Central memory CD4-positive, alpha-beta T cell (primary cell): ENCODE data around the gene ECM2.
"Not testable (repeated sequence)": the region's sequence is repeated elsewhere in the genome, so short reads cannot be mapped to it uniquely, and the experiment has no call there.

Source experiments
- DNase-seq: peaks from one replicate; pipeline ENCODE4 v3.0.0; 2022
- total RNA-seq, 3 experiments: gene quantifications; one replicate each; lab custom pipeline; 2026; lab: John Stamatoyannopoulos, UW

Gene ECM2
- total RNA-seq, result 0 to 0.07 (median 0.05) reads per million in 3 experiments

DNA sequence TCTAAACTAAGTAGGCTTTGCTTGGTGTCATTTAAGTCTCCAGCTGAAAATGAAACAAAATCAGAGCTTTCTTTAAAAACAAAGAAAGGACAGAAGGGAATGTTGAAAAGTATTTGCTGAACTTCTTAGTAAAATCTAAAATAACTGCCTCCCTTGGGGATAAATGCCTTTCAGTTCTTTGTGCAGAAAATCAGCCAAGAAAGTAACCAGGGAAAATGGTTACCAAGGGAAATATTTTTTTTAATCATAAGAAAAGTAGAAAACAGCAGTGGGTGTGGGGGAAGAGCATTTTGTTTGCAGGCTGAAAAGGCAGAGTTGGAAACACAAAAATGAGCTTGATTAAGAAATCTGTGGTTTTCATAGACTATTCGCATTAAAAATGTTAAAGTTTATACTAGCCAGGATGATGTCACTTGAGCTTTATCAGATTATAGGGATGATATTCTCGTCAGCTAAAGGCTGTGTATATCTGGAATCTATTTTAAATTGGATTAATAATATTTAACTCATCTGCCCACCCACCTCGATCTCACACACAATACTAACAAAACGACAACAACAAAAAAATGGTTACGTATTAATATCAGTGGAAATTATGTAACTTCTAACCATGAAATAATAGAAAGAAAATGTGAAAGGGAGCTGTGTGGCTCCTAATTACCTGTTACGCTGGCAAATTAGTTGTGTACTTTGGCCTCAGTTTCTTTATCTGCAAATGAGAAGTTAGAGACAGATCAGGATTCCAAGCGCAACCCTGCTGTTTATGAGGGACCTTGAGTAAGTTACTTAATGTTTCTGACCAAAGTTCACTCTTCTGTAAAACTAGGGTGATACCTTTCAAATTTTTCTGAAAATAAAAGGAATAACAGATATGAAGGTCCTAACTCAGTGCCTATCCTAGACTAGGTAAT lies at the start of gene ECM2:
Gene ECM2, minus strand, starts transcription at position 51 of the 911 bp plus-strand sequence. CDS start 13,124 bp downstream, outside the sequence.
- DNase-seq, result no peak

DNA sequence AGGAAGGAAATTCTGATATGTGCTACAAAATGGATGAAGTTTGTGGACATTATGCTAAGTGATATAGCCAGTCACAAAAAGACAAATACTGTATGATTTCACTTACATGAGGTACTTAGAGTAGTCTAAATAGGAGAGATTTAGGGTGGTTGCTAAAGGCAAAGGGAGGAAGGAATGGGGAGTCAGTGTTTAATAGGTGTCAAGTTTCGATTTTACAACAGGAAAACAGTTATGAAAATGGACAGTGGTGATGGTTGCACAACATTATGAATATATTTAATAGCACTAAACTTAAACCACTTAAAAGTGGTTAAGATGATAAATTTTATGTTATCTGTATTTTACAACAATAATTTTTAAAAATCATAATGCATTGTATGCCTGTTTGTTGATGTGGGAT lies 40.4 kb upstream of the ECM2 start:
- no peak for DNase-seq

DNA sequence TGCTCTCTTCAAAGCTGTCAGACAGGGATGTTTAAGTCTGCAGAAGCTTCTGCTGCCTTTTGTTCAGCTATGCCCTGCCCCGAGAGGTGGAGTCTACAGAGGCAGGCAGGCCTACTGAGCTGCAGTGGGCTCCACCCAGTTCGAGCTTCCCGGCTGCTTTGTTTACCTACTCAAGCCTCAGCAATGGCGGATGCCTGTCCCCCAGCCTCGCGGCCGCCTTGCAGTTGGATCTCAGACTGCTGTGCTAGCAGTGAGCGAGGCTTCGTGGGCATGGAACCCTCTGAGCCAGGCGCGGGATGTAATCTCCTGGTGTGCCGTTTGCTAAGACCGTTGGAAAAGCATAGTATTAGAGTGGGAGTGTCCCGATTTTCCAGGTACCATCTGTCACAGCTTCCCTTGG lies 37.8 kb upstream of the ECM2 start:
- not testable (repeated sequence) for DNase-seq

DNA sequence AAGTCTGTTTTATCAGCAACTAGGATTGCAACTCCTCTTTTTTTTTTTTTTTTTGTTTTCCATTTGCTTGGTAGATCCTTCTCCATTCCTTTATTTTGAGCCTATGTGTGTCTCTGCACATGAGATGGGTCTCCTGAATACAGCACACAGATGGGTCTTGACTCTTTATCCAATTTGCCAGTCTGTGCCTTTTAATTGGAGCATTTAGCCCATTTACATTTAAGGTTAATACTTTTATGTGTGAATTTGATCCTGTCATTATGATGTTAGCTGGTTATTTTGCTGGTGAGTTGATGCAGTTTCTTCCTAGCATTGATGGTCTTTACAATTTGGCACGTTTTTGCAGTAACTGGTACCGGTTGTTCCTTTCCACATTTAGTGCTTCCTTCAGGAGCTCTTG lies 36.1 kb upstream of the ECM2 start:
- DNase-seq, result not testable (repeated sequence)

DNA sequence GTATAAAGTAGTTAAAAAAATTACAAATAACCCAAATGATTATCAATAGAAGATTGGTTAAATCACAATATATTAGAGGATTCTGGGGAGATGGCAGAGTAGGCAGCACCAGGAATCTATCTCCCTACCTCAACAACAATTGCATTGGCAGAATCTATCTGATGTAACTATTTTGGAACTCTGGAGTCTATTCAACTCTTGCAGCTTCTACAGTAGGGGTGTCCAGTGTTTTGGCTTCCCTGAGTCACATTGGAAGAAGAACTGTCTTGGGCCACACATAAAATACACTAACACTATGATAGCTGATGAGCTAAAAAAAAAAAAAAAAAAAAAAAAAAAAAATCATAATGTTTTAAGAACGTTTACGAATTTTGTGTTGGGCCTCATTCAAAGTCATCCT lies 29.2 kb upstream of the ECM2 start:
- no peak for DNase-seq

DNA sequence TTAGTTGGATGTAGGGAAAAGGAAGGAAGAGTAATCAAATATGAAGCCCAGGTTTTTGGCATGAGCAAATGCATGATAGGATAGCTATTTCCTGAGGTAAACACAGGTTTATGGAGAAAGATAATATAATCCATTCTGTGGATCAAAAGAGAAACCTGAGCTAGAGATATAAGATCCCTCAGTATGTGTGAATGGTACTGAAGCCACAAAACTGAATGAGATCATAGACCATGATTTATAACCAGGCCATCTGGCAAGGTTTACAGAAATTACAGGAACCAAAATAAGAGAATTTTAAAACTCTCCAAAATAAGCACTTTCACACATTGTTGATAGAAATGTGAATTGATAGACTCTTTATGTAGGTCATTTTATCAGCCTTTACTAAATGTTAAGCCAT lies 28.7 kb upstream of the ECM2 start:
- no peak for DNase-seq

DNA sequence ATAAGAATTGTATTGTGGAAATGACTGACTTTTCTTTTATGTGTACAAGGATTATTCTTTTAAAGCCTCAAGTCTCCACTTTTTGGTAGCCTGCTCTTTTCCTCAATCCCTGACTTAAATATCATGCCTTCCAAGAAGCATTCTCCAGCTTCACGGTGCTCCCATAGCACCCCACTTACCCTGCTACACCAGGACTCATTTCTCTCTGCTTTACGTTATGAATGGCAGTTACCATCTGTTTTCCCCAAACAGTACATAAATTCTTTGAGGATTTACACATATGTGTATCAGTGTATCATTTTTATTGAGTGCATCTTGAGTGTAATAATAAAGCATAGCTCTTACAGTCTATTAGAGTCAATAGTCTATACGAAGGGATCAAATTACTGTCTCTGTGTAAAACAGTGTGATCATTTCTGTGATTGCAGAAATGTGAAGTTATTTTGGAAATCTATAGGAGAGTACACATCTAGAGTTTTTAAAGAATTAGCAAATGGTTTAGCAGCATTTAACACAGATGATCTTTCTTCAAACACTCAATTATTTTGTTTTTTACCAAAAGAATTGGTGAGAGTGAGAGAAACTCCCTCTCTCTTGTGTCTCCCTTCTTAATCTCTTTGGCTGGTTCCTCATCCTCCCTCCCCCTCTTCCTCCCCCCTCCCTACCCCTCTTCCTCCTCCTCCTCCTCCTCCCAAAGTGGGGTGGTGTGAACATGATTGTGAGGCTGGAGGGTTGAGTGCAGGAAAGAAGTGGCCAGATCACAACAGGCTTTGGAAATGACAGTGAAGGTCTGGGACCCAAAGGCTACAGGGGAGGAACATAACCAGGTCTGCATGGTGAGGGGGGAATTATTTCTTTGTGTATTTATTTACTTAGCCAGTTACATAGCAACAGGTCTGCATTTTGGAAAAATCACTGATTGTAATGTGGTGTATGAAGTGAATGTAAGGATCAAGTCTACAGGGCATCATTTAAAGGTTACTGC lies 27.6 kb upstream of the ECM2 start:
- DNase-seq, result no peak

GRCh38 chr9:92562461-92562967 lies 26.7 kb upstream of the ECM2 start:
- no peak for DNase-seq

- no peak for DNase-seq
Measured at GRCh38 chr9:92561374-92562330, 25.9 kb upstream of the ECM2 start.

DNA sequence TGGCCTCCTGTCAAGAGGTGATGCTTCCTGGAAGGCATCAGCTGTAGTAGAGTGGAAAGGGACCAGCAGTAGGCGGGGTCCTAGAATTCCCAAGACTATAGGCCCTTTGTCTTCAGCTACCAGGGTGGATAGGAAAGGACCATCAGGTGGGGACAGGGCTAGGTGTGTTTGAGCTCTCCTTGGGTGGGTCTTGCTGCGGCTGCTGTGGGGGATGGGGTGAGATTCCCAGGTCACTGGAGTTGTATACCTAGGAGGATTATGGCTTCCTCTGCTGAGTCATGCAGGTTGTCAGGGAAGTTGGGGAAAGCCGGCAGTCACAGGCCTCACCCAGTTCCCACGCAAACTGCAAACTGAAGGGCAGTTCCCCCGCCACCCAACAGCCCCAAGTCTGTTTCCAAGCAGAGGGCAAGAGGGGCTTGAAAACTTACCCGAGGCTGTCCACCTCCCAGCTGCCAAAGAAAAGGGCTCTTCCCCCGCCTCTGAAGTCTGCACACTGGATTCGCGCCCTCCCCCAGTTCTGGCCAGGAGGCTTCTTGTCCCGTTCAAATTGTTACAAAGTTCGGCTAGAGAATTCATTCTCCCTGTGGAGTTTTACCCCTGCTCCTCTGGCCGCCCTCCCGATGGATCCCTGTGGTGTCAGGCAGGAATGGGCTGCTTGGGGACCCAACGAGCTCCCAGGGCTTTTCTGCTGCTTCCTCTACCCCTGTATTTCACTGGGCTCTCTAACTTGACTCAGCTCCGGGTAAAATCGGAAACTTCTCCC lies 23.0 kb upstream of the ECM2 start:
- DNase-seq, result no peak

- DNase-seq, result no peak
Measured at GRCh38 chr9:92550765-92551164, 15.0 kb upstream of the ECM2 start.

DNA sequence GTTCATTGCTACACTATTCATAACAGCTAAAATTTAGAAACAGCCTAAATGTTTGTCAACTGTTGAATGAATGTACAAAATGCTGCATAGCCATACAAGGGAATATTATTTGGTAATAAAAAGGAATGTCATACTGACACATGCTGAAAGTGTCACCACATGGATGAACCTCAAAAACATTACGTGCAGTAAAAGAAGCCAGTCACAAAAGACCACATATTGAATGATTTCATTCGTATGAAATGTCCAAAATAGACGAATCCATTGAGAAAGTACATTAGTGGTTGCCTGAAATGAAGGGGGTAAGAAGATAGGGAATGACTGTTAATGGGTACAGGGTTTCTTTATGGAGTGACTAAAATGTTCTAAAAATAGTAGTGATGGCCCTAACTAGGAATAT lies 11.6 kb upstream of the ECM2 start:
- no peak for DNase-seq

- DNase-seq, result no peak
Measured at GRCh38 chr9:92545002-92545510, 9.3 kb upstream of the ECM2 start.

DNA sequence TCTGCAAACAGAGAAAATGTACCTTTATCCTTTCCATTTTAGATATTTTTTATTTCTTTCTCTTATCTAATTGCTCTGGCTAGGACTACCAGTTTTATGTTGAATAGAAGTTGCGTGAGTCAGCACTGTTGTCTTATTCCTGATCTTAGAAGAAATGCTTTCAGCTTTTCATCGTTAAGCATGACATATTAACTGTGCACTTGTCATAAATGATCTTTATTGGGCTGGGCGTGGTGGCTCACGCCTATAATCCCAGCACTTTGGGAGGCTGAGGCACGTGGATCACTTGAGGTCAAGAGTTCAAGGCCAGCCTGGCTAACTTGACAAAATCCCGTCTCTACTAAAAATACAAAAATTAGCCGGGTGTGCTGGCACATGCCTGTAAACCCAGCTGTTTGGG lies 8.2 kb upstream of the ECM2 start:
- no peak for DNase-seq

GRCh38 chr9:92538541-92538940 lies 2.8 kb upstream of the ECM2 start:
- DNase-seq, result no peak

- DNase-seq, result no peak
Measured at GRCh38 chr9:92534674-92535073, 1.1 kb downstream of the ECM2 start.

- DNase-seq, result no peak
Measured at GRCh38 chr9:92534204-92534603, 1.6 kb downstream of the ECM2 start.

DNA sequence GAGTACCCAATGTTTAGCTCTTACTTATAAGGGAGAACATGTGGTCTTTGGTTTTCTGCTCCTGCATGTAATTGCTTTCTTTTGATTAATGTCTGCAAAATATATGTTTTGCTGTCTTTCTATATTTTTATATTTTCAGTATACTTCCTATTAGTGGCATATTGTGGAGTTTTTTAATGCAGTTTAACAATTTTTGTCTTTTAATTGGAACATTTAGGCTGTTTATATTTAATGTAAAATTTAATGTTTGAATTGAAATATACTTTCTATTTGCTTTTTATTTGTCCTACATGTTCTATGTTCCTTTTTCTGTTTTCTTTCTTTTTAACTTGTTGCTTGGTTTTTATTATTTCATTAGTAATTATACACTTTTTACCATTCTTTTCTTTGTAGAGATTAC lies 4.9 kb downstream of the ECM2 start:
- no peak for DNase-seq

- DNase-seq, result no peak
Measured at GRCh38 chr9:92529124-92529523, 6.7 kb downstream of the ECM2 start.

DNA sequence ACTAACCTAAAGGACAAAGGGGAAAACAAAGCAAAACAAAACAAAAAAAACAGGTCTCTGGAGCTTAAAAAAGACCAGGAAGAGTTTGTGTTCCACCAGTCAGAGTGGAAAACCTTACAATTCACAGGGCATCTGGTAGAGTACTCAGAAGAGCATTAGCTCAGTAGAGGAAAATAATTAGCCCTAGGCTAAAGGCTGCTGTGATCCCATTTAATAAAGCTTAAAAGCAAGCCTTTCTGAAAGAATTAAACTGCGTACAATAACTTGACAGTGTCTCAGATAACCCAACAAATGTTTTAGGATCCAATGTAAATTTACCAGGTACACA lies 7.3 kb downstream of the ECM2 start:
- no peak for DNase-seq
